HG03196 (cell line): ENCODE data around the gene DTX4.

Experiments used
- ATAC-seq: cut with Tn5 transposase; IDR thresholded peaks from one replicate; pipeline ENCODE4 v1.9.1; 2021; ENCODE audit not compliant: unreplicated experiment

DTX4 gene

DNA sequence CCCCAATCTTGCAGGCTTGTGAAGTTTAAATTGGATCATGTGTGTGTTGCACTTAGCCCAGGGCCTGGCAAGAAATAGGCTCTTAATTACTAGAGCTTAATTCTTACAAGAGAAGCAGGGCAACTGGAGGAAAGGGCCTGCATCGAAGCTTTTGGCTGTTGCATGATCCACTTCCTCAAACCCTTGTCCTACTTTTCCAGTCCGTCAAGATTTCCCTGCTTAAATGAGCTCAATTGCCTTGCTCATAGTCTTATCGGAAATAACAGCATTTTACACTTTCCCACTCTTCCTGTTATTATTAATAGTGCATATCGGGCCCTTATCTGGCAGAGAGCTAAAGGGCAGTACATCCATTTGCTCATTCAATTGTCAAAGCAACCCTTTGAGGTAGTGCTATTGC is 18.1 kb downstream of the DTX4 start:
- no peak for ATAC-seq

DNA sequence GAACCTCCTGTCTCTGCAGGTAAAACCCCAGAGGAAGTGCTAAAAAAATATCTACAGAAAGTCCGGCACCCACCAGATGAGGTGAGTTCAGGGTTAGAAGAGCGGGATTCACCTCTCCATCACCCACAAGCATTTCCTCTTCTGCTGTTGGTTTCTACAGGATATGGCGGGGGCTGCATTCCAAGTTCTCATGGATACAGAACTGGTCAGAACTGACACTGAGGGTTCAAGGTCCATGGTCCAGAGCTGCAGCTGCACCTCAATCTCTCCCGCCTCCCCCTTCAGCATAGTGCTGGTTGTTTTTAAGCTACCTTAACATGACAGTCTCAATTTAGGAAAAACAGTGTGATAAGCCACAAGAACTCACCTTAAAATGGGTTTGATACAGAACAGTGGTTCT is 19.2 kb downstream of the DTX4 start:
- no peak for ATAC-seq

DNA sequence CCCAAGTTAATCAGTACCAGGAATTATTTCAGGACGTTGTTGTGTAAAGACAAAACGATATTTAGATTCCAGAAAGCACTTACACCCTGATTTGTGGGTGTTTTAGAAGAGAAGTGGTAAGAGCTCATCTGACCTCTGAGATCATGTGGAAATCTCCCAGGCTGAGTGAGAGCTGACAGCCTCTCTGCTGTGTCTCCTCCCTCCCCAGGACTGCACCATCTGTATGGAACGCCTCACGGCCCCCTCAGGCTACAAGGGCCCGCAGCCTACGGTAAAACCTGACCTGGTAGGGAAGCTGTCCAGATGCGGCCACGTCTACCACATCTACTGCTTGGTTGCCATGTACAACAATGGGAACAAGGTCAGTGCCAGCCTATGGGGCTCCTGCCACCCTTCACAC is 20.0 kb downstream of the DTX4 start:
- no peak for ATAC-seq

DNA sequence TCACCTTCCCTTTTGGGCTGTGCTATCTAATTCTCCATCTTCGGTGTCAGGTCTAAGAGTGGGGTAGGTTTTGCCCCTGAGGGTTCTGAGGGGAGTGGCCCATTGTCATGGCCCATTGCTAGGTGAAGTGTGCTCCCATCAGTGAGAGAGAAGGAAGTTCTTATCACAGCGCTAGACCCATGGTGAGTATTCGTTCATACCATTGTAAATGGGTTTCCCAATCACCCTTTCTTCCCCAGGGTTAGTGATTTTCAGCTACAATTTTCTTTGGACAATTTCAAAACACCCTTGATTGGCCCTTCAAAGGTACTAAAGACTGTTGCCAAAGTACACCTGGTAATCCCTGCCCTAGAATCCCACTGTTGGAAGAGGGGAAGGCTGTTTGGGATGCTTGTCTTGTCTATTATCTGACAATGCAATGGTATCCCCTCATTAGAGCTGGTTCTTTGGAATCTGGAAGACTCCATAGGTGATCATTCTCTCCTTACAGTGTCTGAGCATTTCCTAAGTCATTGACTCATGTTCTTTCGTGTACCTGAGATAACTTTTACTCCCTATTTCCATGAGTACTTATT is 20.6 kb downstream of the DTX4 start:
- no peak for ATAC-seq

DNA sequence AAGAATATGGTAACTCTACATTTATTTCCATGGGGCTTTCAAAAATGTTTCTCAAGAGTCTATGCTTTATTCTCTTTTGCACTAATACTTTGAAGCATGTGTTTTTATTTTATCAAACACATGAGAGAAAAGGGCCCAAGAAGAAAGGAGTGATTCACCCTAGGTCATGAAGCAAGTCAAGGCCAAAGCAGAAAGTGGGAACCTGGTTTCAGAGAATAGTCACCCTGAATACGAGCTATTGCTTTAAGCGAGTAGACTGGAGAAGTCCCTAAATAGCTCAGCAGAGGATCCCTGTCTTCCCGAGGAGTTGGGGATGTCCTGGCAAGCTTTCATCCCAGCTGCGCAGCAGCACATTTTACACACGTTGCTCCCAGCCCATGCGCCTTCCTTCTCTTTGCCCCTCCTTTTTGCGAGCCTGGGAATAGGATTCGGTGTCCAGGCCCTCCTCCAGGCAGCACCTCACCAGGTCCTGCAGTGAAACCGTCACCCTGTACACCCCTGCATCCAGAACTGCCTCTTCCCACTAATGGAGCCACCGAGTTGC is 21.7 kb downstream of the DTX4 start:
- ATAC-seq = no peak

DNA sequence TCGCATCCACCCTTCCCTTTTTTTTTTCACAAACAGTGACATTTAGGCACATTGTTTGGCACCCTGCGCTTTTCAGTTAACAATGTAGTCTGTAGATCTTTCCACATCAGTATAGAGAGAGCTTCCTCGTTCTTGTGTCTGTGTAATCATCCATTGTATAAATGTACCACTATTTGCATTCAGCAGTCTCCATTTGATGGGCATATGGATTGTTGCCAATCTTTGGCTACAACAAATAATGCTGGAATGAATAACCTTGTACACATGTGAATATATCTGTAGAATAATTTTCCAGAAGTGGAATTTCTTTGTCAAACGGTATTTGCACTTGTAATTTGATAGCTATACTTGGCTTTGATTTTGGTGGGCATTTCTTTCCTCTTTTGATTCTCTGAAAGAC is 23.7 kb downstream of the DTX4 start:
- no peak for ATAC-seq

DNA sequence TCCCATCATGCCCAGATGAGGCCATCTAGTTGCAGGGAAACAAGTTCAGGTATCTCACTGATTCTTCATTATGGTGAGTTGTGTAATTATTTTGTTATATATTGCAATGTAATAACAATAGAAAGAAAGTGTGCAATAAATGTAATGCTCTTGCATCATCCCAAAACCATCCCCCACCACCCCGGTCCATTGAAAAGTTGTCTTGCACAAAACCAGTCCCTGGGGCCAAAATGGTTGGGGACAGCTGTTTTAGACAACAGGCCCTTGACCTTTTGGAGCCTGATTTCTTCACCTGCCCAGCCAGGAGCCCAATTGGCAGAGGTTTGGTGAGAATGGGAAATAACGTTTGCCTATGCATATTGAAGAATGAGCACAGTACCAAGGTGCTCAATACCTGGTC is 24.8 kb downstream of the DTX4 start:
- ATAC-seq = no peak

DNA sequence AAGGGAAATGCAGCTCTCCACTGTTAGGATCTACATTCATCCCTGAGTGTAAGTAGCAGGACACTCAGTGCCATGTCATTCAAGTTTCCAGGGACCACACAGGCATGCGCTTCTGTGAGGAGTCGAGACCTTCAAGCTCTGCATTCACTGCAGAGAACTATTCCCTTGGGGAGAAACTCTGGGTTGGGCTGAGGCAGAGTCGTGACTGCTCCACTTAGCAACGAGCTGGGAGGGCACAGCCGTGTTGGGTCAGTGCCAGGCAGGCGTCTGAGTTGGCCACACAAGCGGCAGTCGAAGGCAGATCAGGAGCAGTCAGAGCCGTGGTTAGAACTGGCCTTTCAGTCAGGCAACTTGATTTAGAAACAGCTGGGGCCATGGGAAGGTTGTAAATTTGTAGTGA is 26.1 kb downstream of the DTX4 start:
- ATAC-seq = no peak

DNA sequence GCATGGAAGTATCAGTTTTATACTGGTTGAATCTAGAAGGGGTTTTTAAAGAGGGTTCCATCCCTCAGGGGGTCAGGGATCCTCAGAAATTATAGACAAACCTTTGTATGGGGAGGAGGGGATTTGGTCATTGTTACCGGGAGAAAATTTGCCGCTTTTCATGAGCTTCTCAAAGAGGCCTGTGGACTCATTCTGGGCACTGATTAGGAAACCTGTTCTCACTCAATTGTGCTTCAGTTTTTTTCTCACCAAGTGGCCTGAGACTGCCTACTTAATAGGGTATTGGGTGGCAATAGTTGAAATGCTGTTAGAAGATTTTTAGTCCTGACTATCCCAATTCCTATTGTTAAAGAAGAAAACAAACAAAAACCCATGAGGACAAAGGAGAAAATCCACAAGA is 26.8 kb downstream of the DTX4 start:
- no peak for ATAC-seq

DNA sequence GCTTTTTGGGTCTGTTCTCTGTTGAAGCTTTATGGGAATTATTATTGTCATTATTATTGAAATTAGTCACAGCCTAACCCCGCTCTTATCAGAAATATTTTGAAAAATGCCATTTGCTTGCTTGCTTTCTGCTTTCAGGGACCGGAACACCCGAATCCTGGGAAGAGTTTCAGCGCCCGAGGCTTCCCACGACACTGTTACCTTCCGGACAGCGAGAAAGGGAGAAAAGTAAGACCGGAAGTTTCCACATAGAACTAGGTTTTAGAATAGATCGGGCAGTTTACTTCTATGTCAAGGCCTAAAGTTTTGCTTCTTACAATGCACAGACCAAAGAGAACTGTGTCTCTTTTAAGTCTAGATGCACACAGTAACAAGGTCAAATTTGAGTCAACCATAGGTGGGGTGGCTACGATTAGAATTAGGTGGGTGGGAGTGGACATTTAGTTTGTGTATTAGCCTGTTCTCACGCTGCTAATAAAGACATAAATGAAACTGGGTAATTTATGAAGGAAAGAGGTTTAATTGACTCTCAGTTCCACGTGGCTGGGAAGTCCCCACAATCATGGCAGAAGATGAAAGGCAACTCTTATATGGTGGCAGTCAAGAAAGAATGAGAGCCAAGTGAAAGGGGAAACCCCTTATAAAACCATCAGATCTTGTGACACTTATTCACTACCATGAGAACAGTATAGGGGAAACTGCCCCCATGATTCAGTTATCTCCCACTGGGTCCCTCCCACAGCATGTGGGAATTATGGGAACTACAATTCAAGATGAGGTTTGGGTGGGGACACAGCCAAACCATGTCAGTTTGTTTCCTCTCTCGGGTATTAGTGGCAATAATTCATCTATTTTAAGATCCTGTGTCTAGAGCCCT is 27.9 kb downstream of the DTX4 start:
- no peak for ATAC-seq

DNA sequence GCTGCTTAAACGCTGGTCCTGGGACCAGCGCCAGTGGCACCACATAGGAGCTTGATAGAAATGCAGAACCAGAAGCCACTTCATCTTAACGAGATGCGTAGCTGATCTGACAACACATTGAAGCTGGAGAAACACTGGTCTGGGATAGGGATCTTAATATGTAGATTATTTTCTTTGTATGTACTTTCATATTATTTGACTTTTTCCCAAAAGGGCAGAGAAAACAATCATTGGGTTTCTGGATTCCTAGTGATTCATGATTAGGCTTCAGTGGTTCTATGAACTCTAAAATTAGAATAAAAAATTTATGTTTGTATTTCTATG is 28.5 kb downstream of the DTX4 start:
- ATAC-seq = no peak

DNA sequence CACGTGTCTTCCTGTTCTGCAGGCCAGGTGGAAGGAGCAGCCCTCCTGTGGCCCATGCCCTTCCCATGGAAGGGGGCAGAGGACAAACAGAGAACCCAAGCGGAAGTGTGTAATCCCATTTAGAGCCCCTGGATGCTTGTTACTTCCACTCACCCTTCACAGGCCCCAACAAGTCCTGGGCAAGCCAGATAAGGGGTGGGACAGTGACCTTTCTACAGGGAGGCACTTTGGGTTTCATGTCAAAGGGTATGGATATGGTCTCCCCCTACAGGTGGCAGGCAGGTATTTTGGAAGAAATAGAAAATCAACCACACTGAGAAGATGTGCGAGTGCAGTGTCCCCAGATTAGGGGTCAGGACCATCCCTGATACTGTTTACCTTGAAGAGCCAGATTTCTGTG is 29.4 kb downstream of the DTX4 start:
- ATAC-seq = no peak

DNA sequence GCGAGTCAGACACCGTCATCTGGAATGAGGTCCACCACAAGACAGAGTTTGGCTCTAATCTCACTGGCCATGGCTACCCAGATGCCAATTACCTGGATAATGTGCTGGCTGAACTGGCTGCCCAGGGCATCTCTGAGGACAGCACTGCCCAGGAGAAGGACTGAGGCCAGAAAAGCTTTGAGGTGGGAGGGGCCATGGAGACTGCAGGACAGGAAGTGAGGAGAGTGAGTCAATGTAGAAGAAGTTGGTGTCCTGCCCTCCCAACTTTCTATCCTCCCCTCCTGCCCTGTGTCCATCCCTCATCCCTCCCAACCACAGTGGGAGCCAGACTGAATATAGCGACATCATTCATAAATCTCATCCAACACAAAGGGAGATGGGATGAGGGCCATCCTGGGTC is 32.8 kb downstream of the DTX4 start:
- no peak for ATAC-seq

DNA sequence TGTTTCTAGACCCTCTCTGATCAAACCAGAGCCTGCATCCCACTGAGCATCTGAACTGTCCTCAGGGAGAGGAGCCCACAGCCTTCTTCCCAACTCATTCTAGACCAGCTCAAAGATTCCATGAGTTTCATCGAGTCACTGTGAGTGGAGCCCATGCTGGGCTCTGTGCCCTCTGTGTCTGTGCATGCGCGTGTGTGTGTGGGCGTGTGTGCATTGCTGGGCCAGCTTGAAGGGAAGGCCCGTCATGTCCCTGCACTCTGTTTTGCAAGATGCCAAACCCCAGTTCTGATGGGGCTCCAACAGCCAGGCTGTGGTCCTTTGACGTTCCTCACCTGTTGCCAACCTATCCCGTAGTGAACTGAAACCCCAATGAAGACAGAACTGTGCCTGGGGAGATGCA is 33.7 kb downstream of the DTX4 start:
- ATAC-seq = no peak

DNA sequence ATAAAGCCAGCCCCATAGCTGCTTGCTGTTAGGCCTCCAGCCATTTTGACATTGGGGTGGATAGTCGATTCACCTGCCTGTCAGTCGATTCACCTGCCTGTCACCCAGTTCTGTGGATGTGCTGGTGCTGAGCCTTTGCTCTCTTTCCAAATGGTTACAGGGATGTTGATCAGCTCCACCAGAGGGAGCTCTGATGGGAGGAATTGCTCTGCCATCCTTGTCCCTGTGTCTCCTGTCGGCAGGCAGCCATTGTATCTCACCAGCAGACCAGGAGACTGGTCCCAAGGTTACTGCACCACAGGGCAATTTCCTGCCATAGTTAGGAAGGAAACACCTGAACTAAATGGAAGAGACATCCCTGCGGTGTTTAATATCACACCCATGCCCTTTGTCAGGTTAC is 34.7 kb downstream of the DTX4 start:
- no peak for ATAC-seq

DNA sequence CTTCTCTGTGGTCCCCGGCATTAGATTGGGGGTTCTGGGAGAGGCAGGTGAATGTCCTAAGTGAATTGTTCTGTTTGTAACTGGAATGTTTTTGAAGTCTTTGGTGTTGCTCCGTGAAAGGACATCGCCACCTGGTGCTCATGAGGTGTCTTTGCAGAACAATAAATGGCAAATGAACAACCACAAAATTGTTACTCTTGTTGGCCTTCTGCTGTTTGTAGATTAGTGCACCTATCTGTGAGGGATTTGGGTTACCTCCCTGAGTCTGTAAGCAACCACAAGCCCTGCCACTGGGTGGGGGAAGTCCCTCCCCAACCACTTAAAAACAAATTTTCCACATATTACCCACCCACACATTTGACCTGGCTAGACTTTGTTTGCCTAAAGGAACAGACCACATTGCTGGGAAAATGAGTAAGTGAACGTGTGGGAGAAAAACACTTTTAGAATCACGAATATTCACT is 36.1 kb downstream of the DTX4 start:
- peak; percentile 58 for ATAC-seq

DNA sequence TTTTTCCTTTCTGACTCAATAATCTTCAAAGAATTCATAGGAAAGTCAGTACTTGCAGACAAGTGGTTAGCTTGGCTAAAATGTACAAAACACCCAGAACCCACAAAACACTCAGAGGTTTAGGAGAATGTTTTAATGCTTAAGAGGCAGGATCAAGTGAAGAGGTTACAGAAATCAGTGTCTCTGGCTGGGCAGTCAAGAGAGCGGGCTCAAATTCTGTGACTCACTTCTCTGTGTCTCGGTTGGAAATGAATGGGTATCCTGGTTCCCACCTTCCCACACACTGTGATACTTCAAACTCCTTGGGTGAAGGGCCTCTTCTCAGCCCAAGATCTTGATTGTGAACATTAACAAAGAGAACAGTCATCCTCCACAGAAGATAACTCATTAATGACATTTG is 37.0 kb downstream of the DTX4 start:
- ATAC-seq = no peak

DNA sequence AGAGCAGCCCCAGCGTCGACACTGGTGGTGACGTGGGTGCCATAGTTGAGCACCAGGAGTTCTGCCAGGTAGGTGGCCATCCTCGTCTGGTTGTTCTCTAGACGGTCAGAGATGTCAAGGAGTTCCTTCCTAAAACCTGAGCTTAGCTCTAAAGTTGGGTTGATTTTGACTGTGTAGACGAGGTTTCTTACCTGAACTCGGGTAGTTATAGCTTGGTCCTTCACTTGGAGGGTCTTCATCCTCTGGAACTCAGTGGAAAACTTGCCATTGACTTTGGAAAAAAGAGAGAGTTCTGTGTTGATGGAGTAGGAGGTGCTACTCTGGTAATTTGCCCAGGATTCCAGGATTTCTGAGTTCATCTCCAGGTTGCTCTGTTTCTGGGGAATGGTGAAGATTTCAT is 40.3 kb downstream of the DTX4 start:
- ATAC-seq = no peak

DNA sequence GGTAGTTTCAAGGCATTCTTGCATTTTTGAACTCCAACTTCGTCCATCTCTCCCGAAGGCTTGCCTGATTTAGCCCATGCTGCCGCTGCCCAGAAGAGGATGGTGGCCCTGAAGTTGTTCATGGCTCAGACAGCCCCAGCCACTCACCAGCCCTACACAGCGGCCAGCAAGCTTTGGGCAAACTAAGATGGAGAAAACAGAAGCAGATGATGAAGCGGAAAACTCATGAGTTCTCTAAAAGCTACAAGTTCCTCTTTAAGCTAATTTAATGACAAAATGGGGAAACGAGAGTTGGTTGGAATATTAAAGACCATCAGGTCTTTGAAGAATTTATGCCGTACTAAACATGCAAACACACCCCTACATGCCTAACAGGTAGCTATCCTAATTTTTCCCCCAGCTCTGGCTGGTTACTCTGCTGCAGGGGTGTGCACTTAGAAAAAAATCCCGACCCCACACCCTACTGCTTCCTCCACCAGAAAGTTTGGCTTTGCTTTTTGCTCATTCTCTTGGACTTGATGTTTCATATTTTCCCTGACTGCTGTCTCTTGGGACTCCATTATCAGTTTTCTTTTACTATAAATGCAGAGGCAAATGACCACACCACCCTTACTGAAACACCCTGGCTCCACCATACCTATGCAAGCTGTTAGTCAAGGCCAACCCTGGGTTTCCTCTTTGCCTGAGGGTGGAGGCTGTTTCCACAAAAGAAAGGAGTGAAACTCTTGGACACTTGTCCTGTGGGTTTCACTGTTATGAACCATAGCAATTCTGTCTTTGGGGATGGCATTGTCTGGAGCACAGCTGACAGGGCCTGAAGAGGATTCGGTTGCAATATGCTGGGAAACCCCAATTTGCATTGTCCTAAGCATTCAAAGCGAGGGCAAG is 41.1 kb downstream of the DTX4 start, which contains the start of gene MPEG1:
Gene MPEG1, minus strand, starts transcription at position 184 of the 888 bp plus-strand sequence. Its CDS starts 62 bp downstream, at position 122.
- ATAC-seq = no peak

DNA sequence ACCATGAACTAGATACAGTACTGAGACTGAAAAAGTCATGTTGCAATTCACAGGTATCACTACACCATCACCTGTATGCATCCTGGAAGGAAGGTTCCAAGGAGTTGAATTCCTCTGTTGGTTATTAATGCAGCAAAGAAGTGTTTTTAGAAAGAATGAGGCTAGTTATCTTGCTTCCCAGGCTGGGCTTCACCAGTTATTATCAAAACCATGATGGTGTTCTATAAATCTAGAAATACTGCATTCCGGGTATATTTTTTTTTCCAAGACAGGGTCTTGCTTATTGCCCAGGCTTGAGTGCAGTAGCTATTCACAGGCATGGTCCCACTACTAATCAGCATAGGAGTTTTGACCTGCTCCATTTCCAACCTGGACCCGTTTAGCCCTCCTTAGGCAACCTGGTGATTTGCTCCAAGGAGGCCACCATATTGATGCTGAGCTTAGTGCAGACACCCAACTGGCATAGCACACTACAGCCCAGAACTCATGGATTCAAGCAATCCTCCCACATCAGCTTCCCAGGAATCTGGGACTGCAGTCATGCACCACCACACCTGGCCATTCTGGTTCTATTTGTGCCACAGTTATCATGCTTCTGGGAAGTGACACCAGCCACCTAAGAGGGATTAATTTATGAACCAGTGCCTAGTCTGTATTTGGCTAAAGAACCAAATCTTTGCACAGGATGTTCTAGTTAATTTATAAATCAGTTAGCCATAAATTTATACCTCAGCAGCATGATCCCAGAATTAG is 42.4 kb downstream of the DTX4 start:
- no peak for ATAC-seq
